ENCODE data around the gene MPV17.
"Not testable (repeated sequence)": the region's sequence is repeated elsewhere in the genome, so short reads cannot be mapped to it uniquely, and the experiment has no call there.

The MPV17 gene

GRCh38 chr2:27275211-27276150 is 47.4 kb downstream of the MPV17 start, which contains the start of gene DNAJC5G:
TSS of gene DNAJC5G (plus strand) at chr2:27275433. CDS start at chr2:27276729, 1,296 bp downstream.
- TF ChIP-seq POLR2A (IDR thresholded peaks at IDR 0.05; ENCODE audit: low read depth, low read length), result no peak
- DNase-seq (ENCODE audit: insufficient read length, low spot score) (no peak), FAIRE-seq (no peak)

GRCh38 chr2:27272537-27273522 is 50.1 kb downstream of the MPV17 start:
- FAIRE-seq; DNase-seq (ENCODE audit: insufficient read length, low spot score): not testable (repeated sequence)

- FAIRE-seq, result no peak
Observed at GRCh38 chr2:27271631-27272340, 51.1 kb downstream of the MPV17 start.

GRCh38 chr2:27270670-27271069 is 52.2 kb downstream of the MPV17 start:
- FAIRE-seq (no peak), DNase-seq (ENCODE audit: insufficient read length, low spot score) (no peak)
- no peak for TF ChIP-seq POLR2A (IDR thresholded peaks at IDR 0.05; ENCODE audit: low read depth, low read length)

More at GRCh38 chr2:27271631-27272340, 51.1 kb downstream of the MPV17 start:
- no peak for DNase-seq (ENCODE audit: insufficient read length, low spot score)
- TF ChIP-seq POLR2A (IDR thresholded peaks at IDR 0.05; ENCODE audit: low read depth, low read length), result no peak

- no peak for TF ChIP-seq POLR2A (IDR thresholded peaks at IDR 0.05; ENCODE audit: low read depth, low read length)
- DNase-seq (ENCODE audit: insufficient read length, low spot score) (no peak), FAIRE-seq (no peak)
Observed at GRCh38 chr2:27270131-27270530, 52.8 kb downstream of the MPV17 start.

- not testable (repeated sequence) for DNase-seq (ENCODE audit: insufficient read length, low spot score); FAIRE-seq
Observed at GRCh38 chr2:27268296-27268695, 54.6 kb downstream of the MPV17 start.

- DNase-seq (ENCODE audit: insufficient read length, low spot score) (no peak), FAIRE-seq (no peak)
- TF ChIP-seq POLR2A (IDR thresholded peaks at IDR 0.05; ENCODE audit: low read depth, low read length), result no peak
Observed at GRCh38 chr2:27265536-27265870, 57.4 kb downstream of the MPV17 start.

GRCh38 chr2:27264753-27265535 is 58.0 kb downstream of the MPV17 start:
- FAIRE-seq (no peak), DNase-seq (ENCODE audit: insufficient read length, low spot score) (no peak)
- TF ChIP-seq POLR2A (IDR thresholded peaks at IDR 0.05; ENCODE audit: low read depth, low read length), result no peak

GRCh38 chr2:27264253-27264752 is 58.6 kb downstream of the MPV17 start:
- no peak for TF ChIP-seq POLR2A (IDR thresholded peaks at IDR 0.05; ENCODE audit: low read depth, low read length)
- FAIRE-seq, result no peak
- DNase-seq (ENCODE audit: insufficient read length, low spot score), result no peak

- TF ChIP-seq POLR2A (IDR thresholded peaks at IDR 0.05; ENCODE audit: low read depth, low read length), result no peak
- DNase-seq (ENCODE audit: insufficient read length, low spot score) (no peak), FAIRE-seq (no peak)
Observed at GRCh38 chr2:27263287-27264252, 59.3 kb downstream of the MPV17 start.

GRCh38 chr2:27262379-27263286 is 60.3 kb downstream of the MPV17 start, which contains the start of gene SLC30A3:
TSS of gene SLC30A3 (minus strand) at chr2:27263047. CDS start at chr2:27262906, 141 bp downstream.
- peak; percentile 97 for DNase-seq (ENCODE audit: insufficient read length, low spot score)
- TF ChIP-seq POLR2A (IDR thresholded peaks at IDR 0.05; ENCODE audit: low read depth, low read length), result 0 out of 2 replicates have a peak, but pooled peaks have one; percentile 35
- no peak for FAIRE-seq

Measured in H54 (cell line).